Activated CD8-positive, alpha-beta memory T cell treated with anti-CD3 and anti-CD28 coated beads for 24 hours (primary cell): Measurements from ENCODE around the gene LHFPL6.

Experiments used
- DNase-seq: peaks from one replicate; pipeline ENCODE4 v3.0.0-alpha.2; 2020

Gene LHFPL6

GRCh38 chr13:39506559-39507390 is 96.2 kb downstream of the LHFPL6 start:
- no peak for DNase-seq

DNA sequence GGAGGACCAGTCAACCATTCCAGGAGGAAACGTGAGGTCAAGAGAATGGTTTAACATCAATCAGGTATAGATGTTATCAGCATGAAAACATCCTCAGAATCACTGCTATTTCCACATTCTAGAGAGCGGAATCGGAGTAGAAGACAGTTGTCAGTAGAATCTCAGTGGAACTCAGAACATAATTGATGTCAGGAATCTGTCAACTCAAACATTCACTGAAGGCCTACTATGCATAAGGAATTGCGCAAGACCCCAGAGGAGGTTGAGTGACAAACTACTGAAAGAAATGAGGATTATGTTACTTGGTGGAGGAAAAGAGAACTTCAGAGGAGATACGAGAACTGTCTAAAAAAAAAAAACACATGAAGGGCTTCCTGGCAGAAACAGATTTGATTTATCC is 97.8 kb downstream of the LHFPL6 start:
- no peak for DNase-seq

GRCh38 chr13:39503048-39503447 is 99.9 kb downstream of the LHFPL6 start:
- DNase-seq = no peak

DNA sequence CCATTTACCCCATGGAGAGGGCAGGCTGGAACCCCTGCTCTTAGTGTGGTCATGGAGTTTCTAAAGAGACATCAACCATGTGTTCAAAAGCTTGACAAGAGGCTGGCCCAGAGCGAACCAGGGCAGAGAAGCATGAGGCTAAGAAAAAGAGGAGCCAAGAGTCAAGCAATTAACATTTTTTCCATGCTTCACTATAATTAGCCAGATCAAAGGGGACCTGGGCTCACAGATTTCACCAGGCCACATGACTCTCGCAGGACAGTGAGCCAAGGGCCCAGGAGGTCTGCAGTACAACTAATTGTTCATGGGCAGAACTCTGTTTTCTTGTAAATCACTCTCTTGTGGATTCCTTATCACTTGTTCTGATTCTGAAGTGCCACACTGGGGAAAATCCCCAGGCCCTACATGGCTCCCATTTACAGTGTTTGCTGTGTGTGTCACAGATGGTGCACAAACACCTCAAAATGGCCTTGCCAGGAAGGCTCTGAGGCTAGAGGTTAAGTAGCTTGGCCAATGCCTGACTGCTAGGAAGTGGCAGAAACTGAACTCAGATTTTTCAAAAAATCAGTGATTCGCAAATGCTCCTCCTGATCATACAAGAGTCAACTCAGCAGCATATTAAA is 101.2 kb downstream of the LHFPL6 start:
- DNase-seq = no peak

DNA sequence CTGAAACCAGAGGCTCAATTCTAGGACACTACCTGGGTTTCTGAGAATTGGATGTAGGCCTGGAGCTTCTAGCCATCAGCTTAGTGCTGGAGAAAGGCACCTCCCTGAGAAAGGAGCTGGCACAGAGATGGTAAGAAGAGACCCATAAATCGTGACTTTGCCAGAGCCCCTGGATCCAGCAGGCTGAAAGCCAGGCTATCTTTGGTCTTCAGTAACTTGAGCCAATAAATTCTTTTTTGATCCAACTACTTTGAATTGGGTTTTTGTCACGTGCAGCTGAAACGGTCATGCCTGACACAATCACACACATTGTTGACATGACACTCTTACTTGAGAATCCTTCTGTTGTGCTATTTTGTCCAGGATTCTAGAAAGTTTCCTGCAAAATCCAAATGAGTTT is 103.4 kb downstream of the LHFPL6 start:
- DNase-seq = no peak

- DNase-seq = no peak
Observed at GRCh38 chr13:39498471-39499114, 104.4 kb downstream of the LHFPL6 start.

- no peak for DNase-seq
Observed at GRCh38 chr13:39496506-39496905, 106.5 kb downstream of the LHFPL6 start.

- DNase-seq = no peak
Observed at GRCh38 chr13:39494633-39495032, 108.4 kb downstream of the LHFPL6 start.

- no peak for DNase-seq
Observed at GRCh38 chr13:39494006-39494405, 109.0 kb downstream of the LHFPL6 start.

DNA sequence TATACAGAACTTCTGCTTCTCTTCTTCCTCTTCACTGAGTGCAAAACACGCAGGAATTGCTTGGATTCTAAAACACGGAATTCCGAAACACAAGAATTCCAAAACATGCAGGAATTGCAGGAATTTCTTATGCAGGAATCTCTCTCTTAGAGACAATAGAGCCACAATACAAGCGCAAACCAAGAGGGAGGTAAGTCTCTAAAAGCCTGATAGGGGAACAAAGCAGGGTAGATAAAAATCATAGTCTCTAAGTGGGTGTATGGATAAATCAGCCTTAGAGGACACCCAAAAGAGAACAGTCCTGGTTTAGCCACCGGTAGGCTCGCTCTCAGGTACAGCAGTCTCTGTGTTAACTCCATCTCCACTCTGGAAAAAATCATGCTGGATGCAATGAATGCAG is 112.9 kb downstream of the LHFPL6 start:
- no peak for DNase-seq

DNA sequence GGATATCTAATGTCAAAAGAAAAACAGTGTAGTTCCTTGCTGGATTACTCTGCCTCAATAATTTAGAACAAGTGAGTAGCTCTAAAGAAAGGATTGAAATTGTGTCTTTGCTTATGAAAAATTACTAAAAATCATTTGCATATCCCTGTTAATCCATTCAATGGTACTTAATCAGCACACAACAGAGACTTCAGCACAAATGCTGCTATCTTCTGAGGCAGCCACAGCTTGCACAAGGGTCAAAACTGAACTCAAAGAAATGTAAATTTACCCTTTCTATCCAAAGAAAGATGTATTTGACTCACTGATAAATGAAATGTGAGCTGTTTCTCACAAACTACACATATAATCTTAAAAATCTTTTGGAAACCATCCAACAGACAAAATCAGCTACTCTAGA is 116.2 kb downstream of the LHFPL6 start:
- no peak for DNase-seq

DNA sequence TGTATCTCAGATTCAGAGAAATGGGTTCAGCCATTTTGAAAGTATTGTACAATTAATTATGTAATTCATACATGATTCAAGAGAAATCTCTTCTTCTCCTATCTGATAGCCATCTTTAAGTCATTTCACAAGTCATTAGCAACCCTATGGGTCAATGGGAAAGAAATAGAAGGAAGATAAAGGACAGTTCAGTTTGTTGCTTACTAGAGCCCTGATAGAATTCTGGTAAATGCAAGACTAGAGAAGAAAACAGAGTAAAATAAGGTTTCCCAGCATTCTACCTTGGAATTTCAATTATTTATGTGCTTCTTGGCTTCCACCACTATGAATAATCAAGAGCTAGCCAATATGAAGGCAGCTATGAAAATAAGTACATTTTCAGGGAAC is 117.7 kb downstream of the LHFPL6 start:
- DNase-seq = no peak

- DNase-seq = no peak
Observed at GRCh38 chr13:39484506-39485313, 118.3 kb downstream of the LHFPL6 start.

- DNase-seq = no peak
Observed at GRCh38 chr13:39483326-39483725, 119.7 kb downstream of the LHFPL6 start.

- no peak for DNase-seq
Observed at GRCh38 chr13:39481491-39481890, 121.5 kb downstream of the LHFPL6 start.

GRCh38 chr13:39474600-39474999 is 128.4 kb downstream of the LHFPL6 start:
- no peak for DNase-seq

DNA sequence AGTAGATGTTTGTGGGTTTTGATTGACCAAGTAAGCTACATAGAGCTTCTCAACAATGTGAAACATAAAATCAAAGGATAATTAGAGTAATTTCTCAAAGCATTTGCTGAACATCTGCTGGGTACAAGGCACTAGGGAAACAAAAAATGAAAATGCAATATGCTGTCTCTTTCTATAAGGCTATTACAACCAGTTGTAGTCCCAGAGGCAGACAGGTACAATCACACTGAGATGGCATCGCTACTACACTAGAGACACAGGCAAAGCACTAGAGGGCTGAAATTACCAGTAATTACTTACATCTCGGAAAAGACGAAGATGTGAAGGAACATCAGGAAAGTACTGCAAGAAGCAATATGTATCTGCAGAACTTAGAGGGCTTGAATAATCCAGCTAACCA is 133.3 kb downstream of the LHFPL6 start:
- no peak for DNase-seq

GRCh38 chr13:39468306-39468705 is 134.7 kb downstream of the LHFPL6 start:
- no peak for DNase-seq

DNA sequence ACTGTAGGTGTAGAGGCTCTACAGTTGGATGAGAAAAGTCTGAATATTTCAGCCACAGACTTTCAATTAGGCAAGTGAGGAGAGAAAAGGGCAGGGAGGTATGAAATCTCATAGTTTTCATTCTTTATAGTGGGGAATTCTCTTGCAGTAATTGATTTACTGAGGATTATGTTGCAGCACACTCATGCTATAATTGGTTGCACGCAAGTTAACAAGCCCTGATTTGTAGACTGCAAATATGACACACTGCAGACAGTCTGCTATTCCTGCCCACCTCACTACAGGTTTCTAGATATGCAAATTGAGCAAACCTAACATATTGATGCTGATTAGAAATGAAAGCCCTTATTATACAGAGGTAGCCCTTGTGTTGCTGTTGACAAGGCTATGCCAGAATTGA is 139.4 kb downstream of the LHFPL6 start:
- no peak for DNase-seq

GRCh38 chr13:39462906-39463305 is 140.1 kb downstream of the LHFPL6 start:
- DNase-seq = no peak

DNA sequence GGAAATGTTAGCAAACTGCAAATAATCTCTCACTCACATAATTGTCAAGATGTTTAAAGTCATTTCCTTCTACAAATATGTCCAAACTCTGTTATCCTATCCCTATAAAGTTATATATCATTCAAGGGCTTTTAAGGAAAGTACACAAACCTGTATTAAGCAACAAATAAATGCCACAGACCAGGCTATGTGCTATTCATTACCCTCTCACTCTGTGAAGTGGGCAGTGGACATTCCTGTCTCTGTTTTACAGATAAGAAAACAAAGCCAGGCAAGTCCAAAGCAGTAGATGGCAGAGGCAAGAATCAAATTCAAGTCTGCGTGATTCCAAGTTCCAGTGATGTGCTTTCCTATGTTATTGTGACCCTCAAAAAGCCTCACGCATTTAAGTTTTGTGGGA is 140.6 kb downstream of the LHFPL6 start:
- DNase-seq = no peak

DNA sequence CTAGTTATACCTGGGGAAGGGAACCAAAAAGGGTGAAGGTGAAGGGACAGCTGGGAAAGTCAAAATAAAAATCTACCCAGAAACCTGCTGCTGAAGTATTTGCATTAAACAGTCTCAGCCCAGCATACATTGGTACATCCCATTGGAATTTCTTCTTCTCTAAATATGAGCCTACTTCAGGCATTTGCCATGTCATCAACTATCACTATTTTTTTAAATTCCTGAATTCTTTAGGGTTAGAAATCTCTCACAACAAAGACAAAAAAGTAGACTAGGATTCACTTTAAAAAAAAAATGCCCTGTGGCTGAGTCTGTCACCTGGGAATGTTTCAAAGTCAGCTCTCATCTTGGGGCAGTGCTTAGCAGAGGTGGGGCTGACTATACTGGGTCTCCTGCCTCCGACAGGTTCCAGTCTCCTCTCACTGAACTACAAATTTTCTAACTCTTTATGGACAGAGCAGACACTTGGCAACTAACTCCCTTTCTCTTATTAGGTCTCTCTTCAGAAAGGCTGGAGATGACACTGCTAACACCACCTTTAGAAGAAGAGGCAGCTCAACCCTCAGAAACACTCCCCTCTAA is 141.2 kb downstream of the LHFPL6 start:
- no peak for DNase-seq

GRCh38 chr13:39457274-39457673 is 145.7 kb downstream of the LHFPL6 start:
- no peak for DNase-seq
